DND-41 (cell line): ENCODE measurements around the gene LHX6.

ENCODE experiments used
- EZH2 ChIP-seq: IDR thresholded peaks from 3 replicates; pipeline ENCODE4 v1.6.1; 2012; ENCODE audit warnings: borderline replicate concordance, low read depth, mild to moderate bottlenecking, moderate library complexity, low read length, inconsistent platforms; ENCODE audit not compliant: severe bottlenecking
- TF ChIP-seq, protein P1 (sequence below): IDR thresholded peaks from 2 replicates; pipeline ENCODE4 v1.5.1; 2012; ENCODE audit warnings: borderline replicate concordance, low read length, moderate library complexity, mild to moderate bottlenecking; ENCODE audit not compliant: poor library complexity, severe bottlenecking; ENCODE audit errors: extremely low read depth

DNA sequence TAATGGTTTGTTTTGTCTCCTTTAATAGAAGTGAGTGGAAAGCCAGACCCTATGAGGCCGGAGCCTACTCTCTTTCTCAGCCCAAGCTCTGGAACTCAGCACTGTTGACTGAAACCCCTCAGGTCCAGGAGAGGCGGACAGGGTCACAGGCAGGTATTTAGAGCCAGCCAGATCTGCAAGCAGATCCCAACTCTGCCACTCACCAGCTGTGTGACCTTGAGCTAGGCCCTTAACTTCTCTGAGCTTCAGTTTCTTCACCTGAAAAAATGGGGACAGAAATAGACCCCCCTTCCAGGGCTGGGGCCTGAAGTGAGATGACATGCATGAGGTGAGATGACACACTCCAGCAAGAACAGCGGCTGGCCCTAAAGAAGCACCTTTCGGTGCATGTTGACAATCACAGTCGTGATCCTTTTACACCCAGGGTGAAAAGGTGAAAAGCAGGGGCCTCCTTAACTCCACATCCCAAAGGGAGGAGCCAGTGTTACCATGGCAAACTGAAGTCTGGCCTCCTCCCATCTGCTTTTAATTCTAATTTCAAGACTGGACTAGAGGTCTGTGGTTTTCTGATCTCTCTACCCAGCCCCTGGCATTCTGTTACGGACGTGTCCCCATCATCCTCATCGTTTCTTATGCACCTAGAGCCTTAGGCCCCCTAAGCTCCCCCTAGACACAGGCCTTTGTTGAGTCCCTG is 41.8 kb downstream of the LHX6 start:
- TF ChIP-seq, protein P1, sequence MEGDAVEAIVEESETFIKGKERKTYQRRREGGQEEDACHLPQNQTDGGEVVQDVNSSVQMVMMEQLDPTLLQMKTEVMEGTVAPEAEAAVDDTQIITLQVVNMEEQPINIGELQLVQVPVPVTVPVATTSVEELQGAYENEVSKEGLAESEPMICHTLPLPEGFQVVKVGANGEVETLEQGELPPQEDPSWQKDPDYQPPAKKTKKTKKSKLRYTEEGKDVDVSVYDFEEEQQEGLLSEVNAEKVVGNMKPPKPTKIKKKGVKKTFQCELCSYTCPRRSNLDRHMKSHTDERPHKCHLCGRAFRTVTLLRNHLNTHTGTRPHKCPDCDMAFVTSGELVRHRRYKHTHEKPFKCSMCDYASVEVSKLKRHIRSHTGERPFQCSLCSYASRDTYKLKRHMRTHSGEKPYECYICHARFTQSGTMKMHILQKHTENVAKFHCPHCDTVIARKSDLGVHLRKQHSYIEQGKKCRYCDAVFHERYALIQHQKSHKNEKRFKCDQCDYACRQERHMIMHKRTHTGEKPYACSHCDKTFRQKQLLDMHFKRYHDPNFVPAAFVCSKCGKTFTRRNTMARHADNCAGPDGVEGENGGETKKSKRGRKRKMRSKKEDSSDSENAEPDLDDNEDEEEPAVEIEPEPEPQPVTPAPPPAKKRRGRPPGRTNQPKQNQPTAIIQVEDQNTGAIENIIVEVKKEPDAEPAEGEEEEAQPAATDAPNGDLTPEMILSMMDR, result no peak
- no peak for TF ChIP-seq EZH2
